ENCODE measurements around the gene SYS1. TPM values are rescaled to one million over a fixed set of nuclear protein-coding genes. Genes with fewer than 3 reads are reported as not detected.

SYS1 gene
- total and polyA plus RNA-seq, 2 donors (not counting 1 experiment from before 2014, with no cell fraction given): 25.3 to 57.7 TPM

- Mint-ChIP-seq H3K4me3 (no peak overlapping the region), H3K27ac (no peak overlapping the region), H3K27me3 (no peaks in the 10 kb centered on the region), H3K4me1 (peaks cover 22% of the 10 kb centered on the region), H3K9me3 (ENCODE audit: insufficient read depth) (no peaks in the 10 kb centered on the region)
- H3K27ac ChIP-seq (ENCODE audit: low read length in 2 of 2): no peak overlapping the region
- H3K27me3 ChIP-seq (replicated peaks in 1 of 4; ENCODE audit: control extremely low read depth in 1 of 4, control insufficient read depth in 3 of 4, insufficient read depth in 4 of 4, low read length in 3 of 4): no peaks in the 10 kb centered on the region
- peaks cover 0 to 13% of the 10 kb centered on the region in 2 experiments for H3K36me3 ChIP-seq (replicated peaks in 1 of 2; ENCODE audit: control extremely low read depth in 1 of 2, control insufficient read depth in 1 of 2, extremely low read depth in 1 of 2, insufficient read depth in 2 of 2, low read length in 1 of 2)
- no peak overlapping the region for H3K4me2 ChIP-seq (replicated peaks; ENCODE audit: low read depth, low read length, poor library complexity, severe bottlenecking)
- no peak overlapping the region for H2AFZ ChIP-seq (ENCODE audit: insufficient read depth, low read depth, low read length, poor library complexity, severe bottlenecking)
- H3K79me2 ChIP-seq (ENCODE audit: control insufficient read depth, insufficient read depth, low read length): peaks cover 41% of the 10 kb centered on the region
- H3K9ac ChIP-seq (ENCODE audit: low read length): no peak overlapping the region
- no peak for DNase-seq
- peaks cover 18% of the 10 kb centered on the region for H4K20me1 ChIP-seq (ENCODE audit: control insufficient read depth, insufficient read depth, low read length, poor library complexity, severe bottlenecking)
- H3K9me3 ChIP-seq (ENCODE audit: control extremely low read depth in 1 of 3, control insufficient read depth in 2 of 3, insufficient read depth in 1 of 3, low read length in 2 of 3): no peaks in the 10 kb centered on the region
- TF ChIP-seq EZH2 (IDR thresholded peaks at IDR 0.05; ENCODE audit: borderline replicate concordance, insufficient read depth, low read depth, low read length, poor library complexity, severe bottlenecking): no peak
- TF ChIP-seq, protein P1, sequence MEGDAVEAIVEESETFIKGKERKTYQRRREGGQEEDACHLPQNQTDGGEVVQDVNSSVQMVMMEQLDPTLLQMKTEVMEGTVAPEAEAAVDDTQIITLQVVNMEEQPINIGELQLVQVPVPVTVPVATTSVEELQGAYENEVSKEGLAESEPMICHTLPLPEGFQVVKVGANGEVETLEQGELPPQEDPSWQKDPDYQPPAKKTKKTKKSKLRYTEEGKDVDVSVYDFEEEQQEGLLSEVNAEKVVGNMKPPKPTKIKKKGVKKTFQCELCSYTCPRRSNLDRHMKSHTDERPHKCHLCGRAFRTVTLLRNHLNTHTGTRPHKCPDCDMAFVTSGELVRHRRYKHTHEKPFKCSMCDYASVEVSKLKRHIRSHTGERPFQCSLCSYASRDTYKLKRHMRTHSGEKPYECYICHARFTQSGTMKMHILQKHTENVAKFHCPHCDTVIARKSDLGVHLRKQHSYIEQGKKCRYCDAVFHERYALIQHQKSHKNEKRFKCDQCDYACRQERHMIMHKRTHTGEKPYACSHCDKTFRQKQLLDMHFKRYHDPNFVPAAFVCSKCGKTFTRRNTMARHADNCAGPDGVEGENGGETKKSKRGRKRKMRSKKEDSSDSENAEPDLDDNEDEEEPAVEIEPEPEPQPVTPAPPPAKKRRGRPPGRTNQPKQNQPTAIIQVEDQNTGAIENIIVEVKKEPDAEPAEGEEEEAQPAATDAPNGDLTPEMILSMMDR (IDR thresholded peaks at IDR 0.05): no peak
- WGBS (ENCODE audit: insufficient coverage): 88% methylated on average over 11 of the region's 11 CpGs
- no peak for ATAC-seq (ENCODE audit: low read depth)
- CTCF ChIA-PET: interaction anchor here (0.9 to 20.6 kb wide), 6 partner anchors 8 to 73 kb away, joined by 3 to 814 read pairs (median 12); partner anchors contain the start of genes PIGT and SYS1
- POLR2A ChIA-PET: no interaction called here
- peaks cover 11 to 21% of the 10 kb centered on the region in 2 donors for H3K4me1 ChIP-seq (ENCODE audit: control insufficient read depth in 2 of 2, insufficient read depth in 2 of 2, low read length in 2 of 2)
- intact Hi-C loops (cut with micrococcal nuclease): no loop called here
- no peak overlapping the region for H3K4me3 ChIP-seq (ENCODE audit: control extremely low read depth in 1 of 5, extremely low read depth in 1 of 5, insufficient read depth in 1 of 5, low read depth in 2 of 5, low read length in 4 of 5)
Observed at GRCh38 chr20:45377269-45377668, 14.3 kb downstream of the SYS1 start.

DNA sequence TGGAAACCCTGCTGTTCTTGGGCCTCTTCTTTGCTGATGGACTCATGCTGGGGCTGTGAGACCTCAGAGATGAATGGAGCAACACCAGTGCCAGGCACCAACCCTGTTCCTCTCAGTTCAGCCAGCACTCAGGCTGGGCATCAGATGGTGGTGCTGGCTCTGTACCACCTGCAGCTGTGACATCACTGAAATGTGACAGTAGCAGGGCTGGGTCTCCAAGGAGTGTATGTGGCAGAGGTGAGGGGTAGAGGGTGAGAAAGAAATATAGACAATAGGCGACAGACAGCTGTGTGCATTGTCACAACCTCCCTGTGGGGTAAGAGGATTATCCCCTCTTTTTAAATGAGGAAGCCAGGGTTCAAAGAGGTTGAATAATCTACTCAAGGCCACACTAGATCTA is 15.2 kb downstream of the SYS1 start, which contains the start of gene TP53TG5:
Gene TP53TG5, minus strand, starts transcription at position 135 of the 400 bp plus-strand sequence. Its CDS starts 89 bp downstream, at position 46.
- intact Hi-C loops (cut with micrococcal nuclease): no loop called here
- Histone ChIP-seq H3K9me3 (ENCODE audit: control extremely low read depth in 1 of 3, control insufficient read depth in 2 of 3, insufficient read depth in 1 of 3, low read length in 2 of 3) (no peaks in the 10 kb centered on the region), H4K20me1 (ENCODE audit: control insufficient read depth, insufficient read depth, low read length, poor library complexity, severe bottlenecking) (peaks cover 9% of the 10 kb centered on the region), H3K36me3 (replicated peaks in 1 of 2; ENCODE audit: control extremely low read depth in 1 of 2, control insufficient read depth in 1 of 2, extremely low read depth in 1 of 2, insufficient read depth in 2 of 2, low read length in 1 of 2) (peaks cover 0 to 13% of the 10 kb centered on the region in 2 experiments), H3K4me1 (ENCODE audit: control insufficient read depth in 2 of 2, insufficient read depth in 2 of 2, low read length in 2 of 2) (peaks cover 3 to 12% of the 10 kb centered on the region in 2 donors), H3K9ac (ENCODE audit: low read length) (no peak within 1 kb of the TSS), H3K4me3 (ENCODE audit: control extremely low read depth in 1 of 5, extremely low read depth in 1 of 5, insufficient read depth in 1 of 5, low read depth in 2 of 5, low read length in 4 of 5) (no peak within 1 kb of the TSS), H3K79me2 (ENCODE audit: control insufficient read depth, insufficient read depth, low read length) (peaks cover 33% of the 10 kb centered on the region), H3K27me3 (replicated peaks in 1 of 4; ENCODE audit: control extremely low read depth in 1 of 4, control insufficient read depth in 3 of 4, insufficient read depth in 4 of 4, low read length in 3 of 4) (no peaks in the 10 kb centered on the region), H3K27ac (ENCODE audit: low read length in 2 of 2) (no peak within 1 kb of the TSS), H2AFZ (ENCODE audit: insufficient read depth, low read depth, low read length, poor library complexity, severe bottlenecking) (no peak within 1 kb of the TSS), H3K4me2 (replicated peaks; ENCODE audit: low read depth, low read length, poor library complexity, severe bottlenecking) (no peak within 1 kb of the TSS)
- TF ChIP-seq EZH2 (IDR thresholded peaks at IDR 0.05; ENCODE audit: borderline replicate concordance, insufficient read depth, low read depth, low read length, poor library complexity, severe bottlenecking): no peak
- TF ChIP-seq, protein P1 (IDR thresholded peaks at IDR 0.05): no peak
- Mint-ChIP-seq H3K27ac (no peak within 1 kb of the TSS), H3K4me1 (peaks cover 14% of the 10 kb centered on the region), H3K4me3 (no peak within 1 kb of the TSS), H3K9me3 (ENCODE audit: insufficient read depth) (no peaks in the 10 kb centered on the region), H3K27me3 (no peaks in the 10 kb centered on the region)
- ChIA-PET CTCF (interaction anchor here (1.0 to 20.6 kb wide), 4 partner anchors 9 to 393 kb away, joined by 3 to 814 read pairs (median 60); partner anchors contain the start of gene SYS1), POLR2A (no interaction called here)
- DNase-seq (no peak), ATAC-seq (ENCODE audit: low read depth) (no peak)
- 60% methylated on average over 1 of the region's 1 CpG for WGBS (ENCODE audit: insufficient coverage)

Measured in B cell (primary cell).